Esophagus muscularis mucosa (tissue), 4 donors: ENCODE data around the gene TMEM87B.

Experiments used
- CTCF ChIP-seq, 3 experiments: fragments of 200-600 bp in 2 of 3; fragments of 450-650 bp in 1 of 3; sonication (generic) in 2 of 3; IDR thresholded peaks; one replicate each; pipeline ENCODE4 v1.5.1; 2017 to 2019; ENCODE audit warnings: antibody characterized with exemption in 3 of 3, mild to moderate bottlenecking in 2 of 3, moderate library complexity in 1 of 3
- EP300 ChIP-seq: sonication (generic); formaldehyde crosslinking; IDR thresholded peaks from one replicate; pipeline ENCODE4 v1.6.1; 2017; ENCODE audit warnings: antibody characterized with exemption
- POLR2A ChIP-seq: fragments of 450-650 bp; IDR thresholded peaks from one replicate; pipeline ENCODE4 v1.6.1; 2017; ENCODE audit warnings: antibody characterized with exemption, moderate library complexity, mild to moderate bottlenecking, low read depth
- POLR2AphosphoS5 ChIP-seq, 2 donors: sonication (generic); formaldehyde crosslinking; IDR thresholded peaks; one replicate each; pipeline ENCODE4 v1.6.1; 2017; ENCODE audit warnings: antibody characterized with exemption in 2 of 2

GRCh38 chr2:112021781-112022231, 33.3 kb upstream of the TMEM87B start:
- TF ChIP-seq POLR2A = no peak
- no peak for TF ChIP-seq CTCF (IDR thresholded peaks at IDR 0.05)
- TF ChIP-seq EP300 = no peak
- TF ChIP-seq POLR2AphosphoS5 (IDR thresholded peaks at IDR 0.05) = no peak
